ENCODE results near the gene TGFA. TPM values are rescaled to one million over a fixed set of nuclear protein-coding genes. Genes with fewer than 3 reads are reported as not detected.
"Not testable (repeated sequence)": the region's sequence is repeated elsewhere in the genome, so short reads cannot be mapped to it uniquely, and the experiment has no call there.

The TGFA gene
- total and polyA plus RNA-seq, 4 donors: 1.1 to 2.9 (median 1.7) TPM

- Histone ChIP-seq H3K9ac (ENCODE audit: low read depth in 1 of 2, low read length in 2 of 2) (no peak overlapping the region), H3K36me3 (ENCODE audit: control insufficient read depth in 4 of 4, insufficient read depth in 3 of 4, low read depth in 1 of 4, low read length in 3 of 4) (no peaks in the 10 kb centered on the region), H3K4me1 (ENCODE audit: control insufficient read depth in 4 of 4, insufficient read depth in 4 of 4, low read length in 3 of 4) (no peaks in the 10 kb centered on the region), H3K27ac (ENCODE audit: low read depth in 1 of 2, low read length in 2 of 2) (no peak overlapping the region), H3K4me3 (ENCODE audit: low read depth in 1 of 3, low read length in 3 of 3) (no peak overlapping the region), H3K9me3 (ENCODE audit: control insufficient read depth in 4 of 4, low read length in 3 of 4) (no peaks in the 10 kb centered on the region), H3K27me3 (ENCODE audit: control insufficient read depth in 4 of 4, insufficient read depth in 4 of 4, low read length in 3 of 4) (no peaks in the 10 kb centered on the region)
- 85% methylated on average over 10 of the region's 10 CpGs for WGBS
- no peak for TF ChIP-seq CTCF (IDR thresholded peaks at IDR 0.05; ENCODE audit: low read depth, low read length, missing input control)
- no peak for TF ChIP-seq JUND (IDR thresholded peaks at IDR 0.05)
- no peak for TF ChIP-seq YY1 (IDR thresholded peaks at IDR 0.05)
- no peak for TF ChIP-seq ZBTB33 (IDR thresholded peaks at IDR 0.05)
- no peak for TF ChIP-seq FOXA1 (IDR thresholded peaks at IDR 0.05)
- no peak for DNase-seq (ENCODE audit: low spot score)
These were observed 85.5 kb downstream of the TGFA start for GRCh38 chr2:70467831-70468779.

- no peaks in the 10 kb centered on the region for H3K4me1 ChIP-seq (ENCODE audit: control insufficient read depth in 4 of 4, insufficient read depth in 4 of 4, low read length in 3 of 4)
- 85% methylated on average over 3 of the region's 3 CpGs for WGBS
- H3K4me3 ChIP-seq (ENCODE audit: low read depth in 1 of 3, low read length in 3 of 3): no peak overlapping the region
- DNase-seq (ENCODE audit: low spot score): no peak
- H3K27ac ChIP-seq (ENCODE audit: low read depth in 1 of 2, low read length in 2 of 2): no peak overlapping the region
- no peak for TF ChIP-seq RXRA (IDR thresholded peaks at IDR 0.05)
- no peaks in the 10 kb centered on the region for H3K27me3 ChIP-seq (ENCODE audit: control insufficient read depth in 4 of 4, insufficient read depth in 4 of 4, low read length in 3 of 4)
- H3K36me3 ChIP-seq (ENCODE audit: control insufficient read depth in 4 of 4, insufficient read depth in 3 of 4, low read depth in 1 of 4, low read length in 3 of 4): no peaks in the 10 kb centered on the region
- no peaks in the 10 kb centered on the region for H3K9me3 ChIP-seq (ENCODE audit: control insufficient read depth in 4 of 4, low read length in 3 of 4)
- H3K9ac ChIP-seq (ENCODE audit: low read depth in 1 of 2, low read length in 2 of 2): no peak overlapping the region
These were observed 86.4 kb downstream of the TGFA start for GRCh38 chr2:70467237-70467636.

- not testable (repeated sequence) for H3K9ac ChIP-seq (ENCODE audit: low read depth in 1 of 2, low read length in 2 of 2); H3K27ac ChIP-seq (ENCODE audit: low read depth in 1 of 2, low read length in 2 of 2); H3K4me1 ChIP-seq (ENCODE audit: control insufficient read depth in 4 of 4, insufficient read depth in 4 of 4, low read length in 3 of 4); H3K36me3 ChIP-seq (ENCODE audit: control insufficient read depth in 4 of 4, insufficient read depth in 3 of 4, low read depth in 1 of 4, low read length in 3 of 4); H3K4me3 ChIP-seq (ENCODE audit: low read depth in 1 of 3, low read length in 3 of 3); DNase-seq (ENCODE audit: low spot score); H3K27me3 ChIP-seq (ENCODE audit: control insufficient read depth in 4 of 4, insufficient read depth in 4 of 4, low read length in 3 of 4); H3K9me3 ChIP-seq (ENCODE audit: control insufficient read depth in 4 of 4, low read length in 3 of 4)
- WGBS: 95% methylated on average over 4 of the region's 4 CpGs
These were observed 87.0 kb downstream of the TGFA start for GRCh38 chr2:70466647-70467046.

- DNase-seq (ENCODE audit: low spot score): no peak
- no peak for TF ChIP-seq REST (IDR thresholded peaks at IDR 0.05)
- no peak for TF ChIP-seq ZBTB33 (IDR thresholded peaks at IDR 0.05)
- TF ChIP-seq MAX (IDR thresholded peaks at IDR 0.05): no peak
- TF ChIP-seq FOXA2 (IDR thresholded peaks at IDR 0.05): no peak
- TF ChIP-seq HNF4A (conservative IDR thresholded peaks at IDR 0.05): no peak
- no peak for TF ChIP-seq YY1 (IDR thresholded peaks at IDR 0.05)
- no peak for TF ChIP-seq NR2F2 (IDR thresholded peaks at IDR 0.05)
- no peak for TF ChIP-seq GABPA (IDR thresholded peaks at IDR 0.05 in 1 of 2, conservative IDR thresholded peaks at IDR 0.05 in 1 of 2)
These were observed 89.6 kb downstream of the TGFA start for GRCh38 chr2:70463997-70464396.

More at GRCh38 chr2:70463997-70464396, 89.6 kb downstream of the TGFA start:
- no peak overlapping the region for H3K4me3 ChIP-seq (ENCODE audit: low read depth in 1 of 3, low read length in 3 of 3)
- H3K9me3 ChIP-seq (ENCODE audit: control insufficient read depth in 4 of 4, low read length in 3 of 4): no peaks in the 10 kb centered on the region
- no peaks in the 10 kb centered on the region for H3K27me3 ChIP-seq (ENCODE audit: control insufficient read depth in 4 of 4, insufficient read depth in 4 of 4, low read length in 3 of 4)
- no peaks in the 10 kb centered on the region for H3K36me3 ChIP-seq (ENCODE audit: control insufficient read depth in 4 of 4, insufficient read depth in 3 of 4, low read depth in 1 of 4, low read length in 3 of 4)
- H3K4me1 ChIP-seq (ENCODE audit: control insufficient read depth in 4 of 4, insufficient read depth in 4 of 4, low read length in 3 of 4): no peaks in the 10 kb centered on the region
- no peak overlapping the region for H3K9ac ChIP-seq (ENCODE audit: low read depth in 1 of 2, low read length in 2 of 2)
- H3K27ac ChIP-seq (ENCODE audit: low read depth in 1 of 2, low read length in 2 of 2): no peak overlapping the region
- 74% methylated on average over 4 of the region's 4 CpGs for WGBS

Measured in liver (tissue), 9 donors.